Measurements from ENCODE around the gene HCAR2. TPM values are rescaled to one million over a fixed set of nuclear protein-coding genes. Genes with fewer than 3 reads are reported as not detected.
A peak's percentile ranks its signal among the peaks of the same experiment; 100 is the strongest.

Gene HCAR2
- total and polyA plus RNA-seq, 2 of the 13 experiments (the other 11 are each of a cell fraction or from before 2014, with no cell fraction given) = 0.09 to 5.6 TPM

DNA sequence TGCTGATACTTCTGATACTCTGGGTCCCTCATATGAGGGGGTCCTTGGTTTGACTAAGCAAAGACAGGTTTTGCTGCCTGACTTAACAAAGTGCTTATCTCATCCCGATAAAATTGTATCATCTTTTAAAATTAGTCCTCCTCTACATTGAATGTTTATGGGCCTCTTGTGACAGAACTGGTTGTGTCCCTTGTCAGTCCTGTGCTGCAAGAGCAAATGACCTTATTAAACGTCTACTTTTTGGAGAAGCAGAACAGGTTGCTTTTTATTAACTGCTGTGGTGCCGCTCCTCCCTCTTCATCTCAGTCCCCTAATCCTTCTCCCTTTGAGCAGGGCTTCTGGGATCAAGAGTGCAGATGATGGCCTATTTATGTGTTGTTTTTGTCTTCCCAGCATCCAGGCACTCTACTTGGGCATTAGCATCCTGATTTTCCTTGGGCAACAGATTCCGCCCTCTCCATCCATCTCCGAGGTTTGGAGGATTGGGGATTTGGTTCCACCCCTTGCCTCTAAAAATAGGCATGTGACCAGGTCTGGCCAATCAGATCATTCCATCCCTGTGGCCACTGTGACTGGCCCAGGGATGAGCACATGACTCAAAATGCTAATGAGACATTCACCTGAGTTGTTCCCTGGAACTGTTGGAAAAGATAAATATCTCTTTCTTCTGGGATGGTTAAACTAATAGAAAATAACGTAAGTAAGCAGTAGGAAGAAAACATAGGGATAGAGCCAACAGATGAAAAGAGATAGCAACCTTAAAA lies 46.6 kb upstream of the HCAR2 start:
- Histone ChIP-seq H3K79me2 (ENCODE audit: insufficient read depth, low read length) (peaks cover 19% of the 10 kb centered on the region), H3K4me2 (ENCODE audit: low read depth, low read length) (peak overlapping the region; percentile 6; the same call in 1 of the 2 replicates), H3K27me3 (ENCODE audit: control insufficient read depth in 1 of 2, insufficient read depth in 2 of 2, low read length in 2 of 2) (no peaks in the 10 kb centered on the region; a peak in 1 of 5 replicates), H3K27ac (ENCODE audit: extremely low read length, insufficient read depth, low read length) (no peak overlapping the region), H4K20me1 (ENCODE audit: insufficient read depth, low read length) (no peaks in the 10 kb centered on the region), H3K4me1 (ENCODE audit: insufficient read depth, low read length) (peaks cover 39% of the 10 kb centered on the region), H3K9me3 (ENCODE audit: low read length) (no peaks in the 10 kb centered on the region), H2AFZ (ENCODE audit: low read length) (no peak overlapping the region), H3K36me3 (replicated peaks in 1 of 2; ENCODE audit: control insufficient read depth in 1 of 2, insufficient read depth in 2 of 2, low read length in 2 of 2) (peaks cover 0 to 5% of the 10 kb centered on the region in 2 experiments; a peak in 3 of 5 replicates), H3K9ac (ENCODE audit: insufficient read depth, low read depth, low read length) (no peak overlapping the region), H3K4me3 (replicated peaks in 1 of 3; ENCODE audit: insufficient read depth in 1 of 3, low read depth in 2 of 3, low read length in 3 of 3) (no peak overlapping the region)
- POLR2A ChIA-PET = no interaction called here
- DNase-seq (ENCODE audit: low spot score) = no peak
- no peak for FAIRE-seq
- ATAC-seq = no peak
- intact Hi-C loops (cut with micrococcal nuclease; ENCODE audit: unreplicated experiment) = loop anchor here (10.0 kb wide), 1 partner anchor 225 kb away; the partner anchor contains the start of genes KNTC1 and RSRC2
- no TSS peak for BruUV-seq (replicated peaks)
- in situ Hi-C loops (cut with HindIII; ENCODE audit: extremely low pct_ligation_motif_present, low pct_unique_long_range_greater_than_20kb) = loop anchor here (5.0 kb wide), 1 partner anchor 112 kb away; no protein-coding TSS in a partner anchor
- 41% methylated on average over 6 of the region's 6 CpGs for WGBS (ENCODE audit: low lambda C conversion rate)
- CTCF ChIA-PET (ENCODE audit: low intra/inter-chr PET ratio, low total read pairs) = no interaction called here
- TF ChIP-seq NFYB (CRISPR knock-in tag; IDR thresholded peaks at IDR 0.05) (peak; percentile 50; the same call in 1 of the 2 replicates), ZNF607 (CRISPR knock-in tag; IDR thresholded peaks at IDR 0.05; ENCODE audit: borderline replicate concordance) (no peak), ZBTB8A (CRISPR knock-in tag; IDR thresholded peaks at IDR 0.05; ENCODE audit: borderline replicate concordance, low read depth) (no peak), NFYC (CRISPR knock-in tag; IDR thresholded peaks at IDR 0.05) (peak; percentile 79), RAD21 (CRISPR knock-in tag; IDR thresholded peaks at IDR 0.05) (no peak), RORA (CRISPR knock-in tag; IDR thresholded peaks at IDR 0.05) (no peak), RAD51 (IDR thresholded peaks at IDR 0.05; ENCODE audit: borderline replicate concordance) (peak; percentile 62), HOMEZ (CRISPR knock-in tag; IDR thresholded peaks at IDR 0.05; ENCODE audit: low read depth) (peak; percentile 14; the same call in 1 of the 2 replicates), USF2 (IDR thresholded peaks at IDR 0.05; ENCODE audit: low read depth, low read length) (peak; percentile 81), USF2 (CRISPR knock-in tag; IDR thresholded peaks at IDR 0.05; ENCODE audit: borderline replicate concordance) (peak; percentile 84; the same call in 1 of the 2 replicates), NRL (CRISPR knock-in tag; IDR thresholded peaks at IDR 0.05; ENCODE audit: borderline replicate concordance) (no peak), PHF20 (CRISPR knock-in tag; IDR thresholded peaks at IDR 0.05) (no peak), ZFP37 (CRISPR knock-in tag; IDR thresholded peaks at IDR 0.05; ENCODE audit: borderline replicate concordance) (no peak), YEATS2 (CRISPR knock-in tag; IDR thresholded peaks at IDR 0.05; ENCODE audit: borderline replicate concordance) (no peak), HINFP (CRISPR knock-in tag; IDR thresholded peaks at IDR 0.05; ENCODE audit: low read depth) (no peak), ZMYM4 (CRISPR knock-in tag; IDR thresholded peaks at IDR 0.05) (peak; percentile 51), KAT2B (IDR thresholded peaks at IDR 0.05; ENCODE audit: borderline replicate concordance, low read depth, low read length) (no peak)
